Stimulated activated CD8-positive, alpha-beta memory T cell treated with anti-CD3 and anti-CD28 coated beads, Interleukin-15, amount 100 ng/mL, for 48 hours (primary cell): ENCODE data around the gene TKFC.

ENCODE experiments used
- DNase-seq, 2 donors: peaks; one replicate each; pipeline ENCODE4 v3.0.0-alpha.2; 2020; ENCODE audit warnings: low read depth in 2 of 2

The TKFC gene

DNA sequence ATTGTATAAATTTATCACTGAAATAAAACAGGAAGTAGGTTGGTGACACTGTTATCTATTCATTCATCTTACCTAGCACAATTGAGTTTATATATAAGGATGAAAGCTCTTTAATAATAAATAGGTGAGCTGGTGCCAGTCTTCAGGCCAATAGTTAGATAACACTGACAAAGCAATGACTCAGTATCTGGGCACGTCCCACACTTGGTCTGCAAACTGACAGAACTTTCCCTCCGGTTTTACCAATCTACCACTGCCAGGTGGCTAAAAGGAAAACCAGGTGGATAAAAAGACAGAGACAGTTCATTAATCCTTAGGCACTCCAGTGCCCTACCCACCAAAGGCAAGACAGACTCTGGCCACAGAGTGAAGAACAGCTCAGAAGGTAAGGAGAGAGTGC is 17.8 kb upstream of the TKFC start:
- no peak for DNase-seq

DNA sequence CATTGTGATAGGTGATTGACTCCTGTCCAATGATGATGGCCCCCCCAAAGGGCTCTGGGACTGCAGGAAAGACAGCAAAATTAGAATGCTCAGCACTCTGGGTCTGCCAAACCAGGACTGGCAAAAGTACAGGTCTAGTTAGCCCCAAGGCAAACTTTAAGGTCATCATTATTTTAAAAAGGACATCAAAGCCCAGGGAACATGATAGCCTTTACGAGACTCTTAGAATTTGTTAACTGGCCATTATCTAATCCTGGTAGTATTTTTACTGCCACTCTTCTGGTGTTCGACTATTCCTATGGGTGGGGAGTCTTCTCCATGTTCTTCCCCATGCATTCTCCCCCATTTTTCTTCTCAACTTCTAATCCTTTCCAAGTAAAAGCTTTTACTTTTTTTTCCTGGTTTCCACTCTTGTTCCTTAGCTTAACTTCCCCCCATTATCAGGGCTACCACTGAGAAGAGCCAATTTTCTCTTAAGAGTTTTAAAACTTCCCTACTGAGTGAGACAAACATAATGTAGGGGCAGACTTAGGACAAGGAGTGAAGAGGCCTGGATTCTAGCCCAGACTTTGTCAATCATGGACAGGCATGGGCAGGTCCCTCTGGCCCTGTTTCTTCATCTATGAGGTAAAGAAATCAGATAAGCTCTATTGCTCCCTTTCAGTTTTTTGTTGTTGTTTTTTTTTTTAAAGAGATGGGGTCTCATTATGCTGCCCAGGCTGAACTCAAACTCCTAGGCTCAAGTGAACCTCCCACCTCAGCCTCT is 7.2 kb upstream of the TKFC start:
- no peak for DNase-seq

DNA sequence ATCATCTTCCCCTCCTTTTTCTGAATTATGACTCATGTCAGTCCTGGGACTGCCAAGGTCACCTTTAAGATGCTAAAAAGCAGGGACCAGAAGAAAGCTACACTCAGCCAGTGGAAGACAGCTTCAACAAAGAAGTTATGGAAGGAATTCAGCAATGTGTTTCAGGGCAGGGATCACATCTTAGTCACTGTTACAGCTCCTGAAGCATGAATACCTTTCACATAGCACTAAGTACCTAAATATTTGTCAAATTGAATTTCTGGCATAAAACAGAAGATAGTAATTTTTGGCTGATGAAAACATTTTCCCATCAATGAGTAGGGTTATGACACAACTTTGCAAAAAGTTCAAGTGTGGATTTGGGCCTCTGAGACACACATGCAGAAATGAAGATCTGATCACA is 5.4 kb upstream of the TKFC start:
- no peak for DNase-seq

DNA sequence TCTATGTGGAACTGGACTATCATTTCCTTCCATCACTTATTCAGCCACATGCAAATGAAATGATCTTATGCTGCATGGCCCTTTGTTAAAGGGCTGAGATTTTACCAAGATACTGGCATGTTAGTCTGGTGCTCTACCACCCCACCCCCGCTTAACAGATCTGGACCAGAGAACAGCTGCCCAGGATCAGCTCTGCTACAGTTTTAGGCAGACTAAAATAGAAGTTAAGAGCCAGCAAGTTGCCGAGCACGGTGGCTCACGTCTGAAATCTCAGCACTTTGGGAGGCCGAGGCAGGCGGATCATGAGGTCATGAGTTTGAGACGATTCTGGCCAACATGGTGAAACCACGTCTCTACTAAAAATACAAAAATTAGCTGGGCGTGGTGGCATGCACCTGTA is 4.7 kb upstream of the TKFC start:
- no peak for DNase-seq

DNA sequence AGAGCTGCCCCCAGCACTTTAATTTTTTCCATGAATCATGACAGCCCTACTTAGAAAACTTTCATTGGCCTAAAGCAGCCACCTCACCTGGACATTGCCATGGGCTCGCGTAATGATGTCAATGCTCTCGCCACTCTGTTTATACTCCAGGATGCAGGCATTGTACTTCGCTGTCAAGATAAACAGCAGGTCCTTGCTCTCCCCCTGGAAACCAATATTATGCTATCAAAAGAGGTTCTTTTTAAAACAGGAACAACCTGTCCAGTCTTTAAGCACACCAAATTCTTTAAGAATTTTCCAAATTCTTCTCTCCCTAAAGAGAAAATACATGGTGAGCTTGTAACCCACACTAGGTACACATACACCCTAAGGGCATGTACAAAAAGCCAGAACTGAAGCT is 3.2 kb upstream of the TKFC start:
- no peak for DNase-seq

DNA sequence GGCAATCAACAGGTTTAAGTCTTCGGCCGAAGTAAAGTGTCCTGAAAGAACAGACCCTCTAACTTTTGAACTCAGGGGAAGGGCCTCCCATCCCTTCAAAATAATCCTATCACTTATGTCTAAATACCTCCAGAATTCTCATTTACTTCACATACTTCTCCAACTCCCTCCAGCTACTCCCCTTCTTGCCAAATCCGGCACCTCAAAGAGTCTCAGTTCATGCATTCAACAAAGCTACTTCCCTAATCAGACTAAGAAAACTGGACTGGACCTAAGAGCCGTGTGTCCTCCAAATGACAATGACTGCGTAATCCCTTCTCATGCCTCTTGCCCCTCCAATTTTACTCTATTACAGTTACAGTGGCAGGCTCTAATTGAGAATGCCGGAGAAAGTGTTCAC is 1.4 kb upstream of the TKFC start:
- no peak for DNase-seq

DNA sequence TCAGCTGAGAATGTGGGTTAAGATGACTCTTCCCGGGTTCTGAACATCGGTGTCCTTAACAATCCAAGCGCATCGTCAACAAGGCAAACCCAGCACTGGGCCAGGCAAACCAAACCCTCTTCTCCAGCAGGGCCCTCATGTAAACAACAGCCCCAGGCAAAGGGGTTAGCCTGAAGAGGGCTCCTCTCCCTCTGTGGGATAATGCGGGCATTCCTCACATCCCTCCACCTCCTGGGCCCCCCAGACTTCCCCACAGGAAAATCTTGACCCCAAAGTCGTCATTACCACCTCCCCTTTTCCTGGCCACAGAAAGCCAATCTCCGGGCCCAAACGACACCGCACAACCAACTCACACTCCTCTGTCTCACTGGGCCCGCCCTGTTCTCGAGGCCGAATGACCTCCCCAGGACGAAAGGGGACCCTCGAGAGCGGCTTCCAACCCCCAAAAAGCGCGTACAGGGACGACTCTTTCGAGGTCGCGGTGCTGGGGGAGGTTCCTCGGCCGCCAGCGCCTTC is 689 bp upstream of the TKFC start:
- no peak for DNase-seq

DNA sequence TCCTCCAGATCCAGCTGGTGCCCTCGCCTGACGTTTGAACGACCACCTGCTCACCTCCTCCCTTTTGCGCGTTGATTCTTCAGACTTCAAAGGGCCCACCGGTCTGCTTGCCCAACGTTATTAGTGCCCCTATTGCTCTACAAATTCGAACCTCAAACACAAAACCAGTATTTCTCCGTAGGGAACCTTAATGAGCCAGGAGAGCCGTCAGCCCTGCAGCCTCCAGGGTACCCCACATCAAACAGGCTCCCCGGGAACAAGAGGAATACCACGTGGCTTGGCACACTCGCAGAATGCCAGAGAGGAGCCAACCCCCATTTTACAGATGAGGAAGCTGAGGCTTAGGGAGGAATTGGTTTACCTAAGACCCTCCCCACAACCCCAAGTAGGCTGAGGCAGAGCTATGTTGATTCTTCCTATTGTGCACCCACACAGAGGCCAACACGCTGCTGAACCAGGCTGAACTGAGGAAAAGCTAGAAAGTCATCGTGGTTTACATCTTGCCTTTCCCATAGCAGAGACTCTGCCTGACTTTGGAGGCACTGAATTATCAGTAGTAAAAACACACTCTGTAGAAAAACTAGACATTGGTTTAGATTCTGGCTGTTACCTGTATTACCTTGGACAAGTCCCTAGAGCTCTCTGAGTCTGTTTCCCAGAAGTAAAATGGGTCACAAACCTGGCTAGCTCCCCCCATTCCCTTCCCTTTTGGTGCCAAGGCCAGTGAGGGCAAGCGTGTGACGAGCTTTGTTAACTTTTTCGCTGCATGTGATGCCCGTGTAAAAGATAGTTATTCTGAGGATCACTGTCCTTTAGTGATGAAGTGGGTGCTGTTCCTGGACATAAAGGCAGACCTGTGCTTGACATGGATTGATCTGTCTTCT is 764 bp downstream of the TKFC start:
- no peak for DNase-seq

DNA sequence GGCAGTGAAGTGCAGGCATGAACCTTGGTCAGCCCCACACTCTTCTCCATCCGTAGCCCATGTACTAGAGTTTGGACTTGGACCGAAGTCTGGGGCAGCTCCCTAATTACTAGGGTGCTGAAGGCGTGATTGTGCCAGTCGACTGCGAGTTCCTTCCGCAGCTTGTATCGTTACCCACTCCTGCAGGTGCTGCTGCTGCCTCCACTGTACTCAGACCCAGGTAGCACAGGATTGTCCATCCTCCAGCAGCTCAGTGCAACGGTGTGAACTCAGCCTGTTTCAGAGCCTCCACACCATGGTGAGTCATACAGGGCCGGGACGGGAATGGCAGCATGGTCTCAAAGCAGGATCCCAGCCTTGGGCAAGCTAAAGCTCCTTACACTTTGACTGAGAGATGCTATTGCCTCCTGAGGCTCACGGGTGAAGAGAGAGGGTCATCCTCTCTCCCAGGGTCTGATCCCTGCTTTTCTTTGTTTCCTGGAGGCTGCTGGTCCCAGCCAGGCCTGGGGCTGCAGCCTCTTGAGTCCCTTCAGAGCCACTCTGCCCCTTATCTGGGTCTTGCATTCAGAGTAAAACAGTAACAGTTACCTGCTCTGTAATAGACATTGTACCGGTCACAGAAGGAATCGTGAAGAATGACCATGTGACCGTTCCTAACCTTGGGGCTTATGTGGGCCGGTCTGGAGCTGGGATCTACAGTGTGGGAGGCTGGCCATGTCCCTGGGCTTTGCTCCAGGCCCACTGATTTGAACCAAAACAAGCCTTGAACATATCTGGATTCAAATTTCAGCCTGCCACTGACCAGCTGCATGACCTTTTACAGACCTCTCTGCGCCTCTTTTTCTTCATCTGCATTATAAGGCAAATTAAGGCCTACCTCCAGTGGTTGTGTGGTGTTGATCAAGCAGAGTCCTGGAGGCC is 1.7 kb downstream of the TKFC start:
- DNase-seq: no peak

DNA sequence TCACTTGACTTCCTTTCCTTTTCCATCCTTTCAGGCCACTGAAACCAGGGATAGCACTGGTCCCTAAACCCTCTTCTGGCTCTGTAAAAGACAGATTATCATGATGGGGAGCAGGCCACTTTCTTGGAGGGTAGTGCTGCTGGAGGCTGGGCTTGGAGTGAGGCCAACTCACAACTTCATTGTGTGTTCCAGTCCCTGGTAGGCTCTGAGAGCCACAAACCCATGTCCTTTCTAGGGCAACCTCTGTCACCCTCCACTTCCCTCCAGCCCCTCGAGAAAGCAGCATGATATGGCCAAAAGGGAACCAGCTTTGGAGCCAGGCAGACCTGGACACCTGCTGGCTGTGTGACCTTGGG is 2.3 kb downstream of the TKFC start:
- DNase-seq: no peak

DNA sequence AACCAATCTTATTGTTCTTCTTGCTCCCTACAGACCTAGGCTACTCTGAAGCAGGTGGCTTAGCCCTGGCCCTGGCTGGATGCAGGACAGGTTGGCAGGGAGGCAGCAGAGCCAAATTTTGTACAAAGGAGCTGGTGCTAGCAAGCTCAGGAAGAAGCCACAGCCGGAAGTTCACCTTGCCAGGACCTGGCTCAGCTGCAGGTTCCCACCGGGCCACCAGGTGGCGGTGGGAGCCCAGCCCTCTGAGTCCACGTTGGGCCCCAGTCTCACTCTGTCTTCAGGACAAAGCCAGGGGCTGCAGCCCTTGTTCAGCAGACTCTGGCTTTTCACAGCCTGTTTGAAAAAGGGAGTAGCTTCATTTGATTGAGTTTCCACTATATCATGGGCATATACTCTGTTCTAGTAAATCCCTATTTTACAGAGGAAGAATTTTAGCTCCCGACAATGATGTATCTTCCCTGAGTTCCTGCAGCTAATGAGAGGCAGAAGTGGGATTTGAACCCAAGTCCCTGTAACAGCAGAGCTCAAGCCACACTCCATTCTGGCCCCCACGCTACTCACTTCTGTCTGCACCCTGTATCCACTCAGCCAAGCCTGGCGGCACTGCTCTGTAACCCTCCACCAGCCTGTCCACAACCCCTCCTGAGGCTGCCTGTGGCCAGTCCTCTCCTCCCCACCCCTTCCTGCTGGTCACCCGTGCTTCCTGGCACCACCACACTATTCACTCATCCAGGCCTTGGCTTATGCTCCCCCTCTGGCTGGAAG is 3.3 kb downstream of the TKFC start:
- peak; percentile 70 to 72 for DNase-seq

DNA sequence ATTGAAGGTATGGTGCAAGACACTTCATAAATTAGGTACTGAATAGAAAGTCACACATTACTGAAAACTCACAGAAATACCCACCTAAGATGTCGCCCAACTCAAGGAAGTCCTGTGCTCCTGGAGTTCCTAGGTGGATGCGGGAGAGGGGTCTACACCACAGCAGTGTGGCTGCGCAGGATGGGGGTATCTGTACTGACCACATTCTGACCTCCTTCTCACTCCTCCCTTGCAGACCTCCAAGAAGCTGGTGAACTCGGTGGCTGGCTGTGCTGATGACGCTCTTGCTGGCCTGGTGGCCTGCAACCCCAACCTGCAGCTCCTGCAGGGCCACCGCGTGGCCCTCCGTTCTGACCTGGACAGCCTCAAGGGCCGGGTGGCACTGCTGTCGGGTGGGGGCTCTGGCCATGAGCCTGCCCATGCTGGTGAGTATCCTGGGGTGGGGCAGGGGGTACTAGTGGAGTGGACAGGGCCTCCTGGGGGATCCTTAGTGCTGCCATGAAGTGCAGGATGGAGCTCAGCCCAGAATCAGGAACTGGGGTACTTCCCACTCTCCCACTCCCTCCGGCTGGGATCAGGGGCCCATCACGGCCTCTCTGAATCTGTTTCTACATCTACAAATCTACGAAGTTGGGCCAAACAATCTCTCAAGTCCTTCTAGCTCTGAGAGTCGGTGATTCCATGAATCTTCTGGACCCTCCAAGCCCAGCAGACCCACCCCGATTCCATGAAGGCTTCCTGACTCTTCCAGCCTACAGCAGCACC is 4.9 kb downstream of the TKFC start:
- no peak for DNase-seq

DNA sequence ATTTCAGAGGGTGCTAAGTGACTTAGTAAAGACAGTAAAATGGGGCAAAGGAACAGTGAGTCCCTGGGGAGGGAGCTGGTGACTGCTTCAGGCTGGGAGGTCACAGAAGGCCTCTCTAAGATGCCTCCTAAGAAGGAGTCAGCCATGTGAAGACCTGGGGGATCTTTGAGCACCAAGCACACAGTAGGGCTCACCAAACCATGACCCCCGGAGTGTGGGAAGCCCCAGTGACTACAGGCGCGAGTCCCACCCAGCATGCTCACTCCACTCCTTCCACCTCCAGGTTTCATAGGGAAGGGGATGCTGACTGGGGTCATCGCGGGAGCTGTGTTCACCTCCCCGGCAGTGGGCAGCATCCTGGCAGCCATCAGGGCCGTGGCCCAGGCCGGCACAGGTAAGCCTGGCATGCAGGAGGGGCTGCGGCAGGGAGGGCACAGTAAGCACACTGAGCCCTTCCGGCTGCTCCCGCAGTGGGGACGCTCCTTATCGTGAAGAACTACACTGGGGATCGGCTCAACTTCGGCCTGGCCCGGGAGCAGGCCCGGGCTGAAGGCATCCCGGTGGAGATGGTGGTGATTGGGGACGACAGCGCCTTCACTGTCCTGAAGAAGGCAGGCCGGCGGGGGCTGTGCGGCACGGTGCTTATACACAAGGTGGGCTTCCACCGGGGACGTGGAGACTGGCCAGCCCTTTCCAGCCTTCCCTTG is 5.9 kb downstream of the TKFC start:
- DNase-seq: no peak

DNA sequence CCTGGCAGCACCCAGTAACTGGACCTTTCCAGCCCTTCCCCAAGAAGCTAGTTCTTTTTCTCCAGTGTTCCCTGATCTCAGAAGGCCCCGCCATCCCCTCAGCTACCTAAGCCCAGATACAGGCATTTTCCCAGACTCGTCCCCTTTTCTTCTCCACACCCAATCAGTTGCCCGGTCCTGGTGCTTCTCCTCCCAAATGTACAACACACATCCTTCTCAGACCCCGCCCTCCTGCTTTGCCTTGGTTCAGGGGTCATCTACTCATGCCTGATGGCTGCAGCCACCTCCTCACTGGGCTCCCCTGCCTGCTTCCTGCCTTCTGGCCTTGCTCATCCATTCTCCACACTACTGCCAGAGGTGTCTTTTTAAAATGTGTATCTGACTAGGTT is 6.5 kb downstream of the TKFC start:
- no peak for DNase-seq

DNA sequence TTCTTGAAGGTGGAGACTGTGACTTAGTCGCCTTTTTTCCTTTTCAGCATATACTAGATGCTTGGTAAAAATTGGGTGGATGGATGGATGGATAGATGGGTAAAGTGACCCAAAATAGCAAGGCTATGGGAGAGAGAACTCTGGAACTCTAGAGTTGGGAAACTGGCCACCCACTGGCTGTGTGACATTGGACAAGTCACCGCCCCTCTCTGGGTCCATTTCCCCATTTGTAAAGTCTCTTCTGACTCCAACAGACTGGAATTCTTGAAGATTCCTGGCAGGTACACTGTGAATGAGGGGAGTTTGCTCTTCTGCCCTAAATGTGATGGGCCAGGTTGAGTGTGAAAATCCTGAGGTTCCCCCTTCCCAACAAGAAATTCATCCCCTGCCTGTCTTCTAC is 8.0 kb downstream of the TKFC start:
- DNase-seq: no peak

DNA sequence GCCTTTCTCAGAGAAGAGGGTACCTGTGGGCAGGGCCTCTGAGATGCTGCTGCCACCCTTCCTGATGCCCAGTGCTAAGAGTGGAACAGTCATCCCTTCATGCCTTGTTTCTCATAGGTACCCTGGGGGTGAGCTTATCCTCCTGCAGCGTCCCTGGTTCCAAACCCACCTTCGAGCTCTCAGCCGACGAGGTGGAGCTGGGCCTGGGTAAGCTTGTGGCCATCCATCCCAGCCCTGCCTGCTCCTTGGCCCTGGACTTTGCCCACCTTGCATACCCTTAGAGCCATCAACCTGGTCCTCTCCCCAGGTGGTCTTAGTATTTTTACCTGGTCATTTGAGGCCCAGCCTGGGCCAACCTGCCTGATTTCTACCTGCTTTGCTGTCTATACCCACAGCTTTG is 8.7 kb downstream of the TKFC start:
- DNase-seq: no peak

DNA sequence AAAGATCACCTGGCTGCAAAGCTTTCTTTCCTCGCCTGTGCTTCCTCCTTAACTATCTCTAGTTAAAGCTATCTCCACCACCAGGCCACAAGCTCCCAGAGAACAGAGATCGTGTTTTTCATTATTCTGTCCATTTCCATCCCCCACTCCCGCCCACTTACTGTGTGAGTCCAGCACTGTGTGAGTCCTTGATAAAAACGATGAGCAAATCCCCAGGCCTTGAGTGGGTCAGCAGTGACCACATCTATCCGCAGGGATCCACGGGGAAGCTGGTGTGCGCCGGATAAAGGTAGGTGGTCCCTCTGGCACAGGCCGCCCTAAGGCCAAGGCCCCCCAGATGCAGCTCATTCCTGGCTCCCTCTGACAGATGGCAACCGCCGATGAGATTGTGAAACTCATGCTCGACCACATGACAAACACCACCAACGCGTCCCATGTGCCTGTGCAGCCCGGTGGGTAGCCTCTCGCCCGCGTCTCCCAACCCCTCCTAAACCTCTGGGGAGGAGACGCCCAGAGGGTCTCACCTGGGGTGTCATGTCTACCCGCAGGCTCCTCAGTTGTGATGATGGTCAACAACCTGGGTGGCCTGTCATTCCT is 9.3 kb downstream of the TKFC start:
- DNase-seq: no peak

DNA sequence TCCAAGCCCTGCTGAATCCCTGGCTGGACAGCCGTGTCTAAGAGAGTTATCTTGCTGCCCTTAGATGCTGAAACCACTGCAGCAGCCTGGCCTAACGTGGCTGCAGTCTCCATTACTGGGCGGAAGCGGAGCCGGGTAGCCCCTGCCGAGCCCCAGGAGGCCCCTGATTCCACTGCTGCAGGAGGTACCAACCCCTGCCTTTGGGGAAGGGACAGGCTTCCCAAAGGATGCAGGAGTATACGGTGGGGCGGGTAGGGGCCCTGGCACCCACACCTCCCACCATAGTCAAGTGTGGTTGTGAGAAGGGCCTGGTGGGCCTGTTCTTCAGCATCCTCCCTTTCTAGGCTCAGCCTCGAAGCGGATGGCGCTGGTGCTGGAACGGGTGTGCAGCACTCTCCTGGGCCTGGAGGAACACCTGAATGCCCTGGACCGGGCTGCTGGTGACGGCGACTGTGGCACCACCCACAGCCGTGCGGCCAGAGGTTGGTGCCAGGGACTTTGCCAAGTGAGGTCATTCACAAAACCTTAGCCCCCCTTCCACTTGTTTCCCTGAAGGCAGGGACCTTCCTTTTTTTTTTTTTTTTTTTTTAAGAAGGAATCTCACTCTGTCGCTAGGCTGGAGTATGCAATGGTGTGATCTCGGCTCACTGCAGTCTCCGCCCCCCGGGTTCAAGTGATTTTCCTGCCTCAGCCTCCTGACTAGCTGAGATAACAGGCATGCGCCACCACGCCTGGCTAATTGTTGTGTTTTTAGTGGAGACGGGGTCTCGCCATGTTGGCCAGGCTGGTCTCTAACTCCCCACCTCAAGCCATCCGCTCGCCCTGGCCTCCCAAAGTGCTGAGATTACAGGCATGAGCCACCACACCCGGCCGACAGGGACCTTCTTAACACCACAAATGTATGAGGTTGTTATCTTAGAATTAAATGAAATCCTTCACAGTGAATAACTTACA is 11.0 kb downstream of the TKFC start:
- no peak for DNase-seq
